Bronchus fibroblast of lung (primary cell): ENCODE measurements around the gene OR9I1. TPM values are rescaled to one million over a fixed set of nuclear protein-coding genes. Genes with fewer than 3 reads are reported as not detected.

Experiments used
- total RNA-seq: library from RNA; depleted of rRNA; stranded (reverse); fragments of >200 nt; gene quantifications from 2 replicates; pipeline ENCODE4 v1.2.3, GENCODE V29; 2015

OR9I1 gene
- total RNA-seq, result not detected in 2 replicates

GRCh38 chr11:58125469-58125868 is at the start of gene OR9I1:
OR9I1 (minus strand) TSS chr11:58125530; CDS start chr11:58119444, 6,086 bp downstream.

Other genes starting within 250 kb of the OR9I1 start
- not detected in 2 replicates for gene OR9Q1, start 101.6 kb downstream of the OR9I1 start, total RNA-seq
- gene OR6Q1, start 94.6 kb downstream of the OR9I1 start, total RNA-seq, result not detected in 2 replicates
- not detected in 2 replicates for gene OR9Q2, start 63.5 kb upstream of the OR9I1 start, total RNA-seq
- not detected in 2 replicates for gene OR1S2, start 78.6 kb upstream of the OR9I1 start, total RNA-seq
- not detected in 2 replicates for gene OR1S1, start 87.2 kb upstream of the OR9I1 start, total RNA-seq
- gene OR10Q1, start 103.4 kb upstream of the OR9I1 start, total RNA-seq, result not detected in 2 replicates
- not detected in 2 replicates for gene OR10W1, start 142.7 kb upstream of the OR9I1 start, total RNA-seq
- gene OR5B17, start 233.5 kb upstream of the OR9I1 start, total RNA-seq, result not detected in 2 replicates